Measurements from ENCODE around the gene C20orf204.

Gene C20orf204

GRCh38 chr20:64056889-64057627, 21.1 kb downstream of the C20orf204 start:
- DNase-seq (ENCODE audit: low read depth), result no peak

DNA sequence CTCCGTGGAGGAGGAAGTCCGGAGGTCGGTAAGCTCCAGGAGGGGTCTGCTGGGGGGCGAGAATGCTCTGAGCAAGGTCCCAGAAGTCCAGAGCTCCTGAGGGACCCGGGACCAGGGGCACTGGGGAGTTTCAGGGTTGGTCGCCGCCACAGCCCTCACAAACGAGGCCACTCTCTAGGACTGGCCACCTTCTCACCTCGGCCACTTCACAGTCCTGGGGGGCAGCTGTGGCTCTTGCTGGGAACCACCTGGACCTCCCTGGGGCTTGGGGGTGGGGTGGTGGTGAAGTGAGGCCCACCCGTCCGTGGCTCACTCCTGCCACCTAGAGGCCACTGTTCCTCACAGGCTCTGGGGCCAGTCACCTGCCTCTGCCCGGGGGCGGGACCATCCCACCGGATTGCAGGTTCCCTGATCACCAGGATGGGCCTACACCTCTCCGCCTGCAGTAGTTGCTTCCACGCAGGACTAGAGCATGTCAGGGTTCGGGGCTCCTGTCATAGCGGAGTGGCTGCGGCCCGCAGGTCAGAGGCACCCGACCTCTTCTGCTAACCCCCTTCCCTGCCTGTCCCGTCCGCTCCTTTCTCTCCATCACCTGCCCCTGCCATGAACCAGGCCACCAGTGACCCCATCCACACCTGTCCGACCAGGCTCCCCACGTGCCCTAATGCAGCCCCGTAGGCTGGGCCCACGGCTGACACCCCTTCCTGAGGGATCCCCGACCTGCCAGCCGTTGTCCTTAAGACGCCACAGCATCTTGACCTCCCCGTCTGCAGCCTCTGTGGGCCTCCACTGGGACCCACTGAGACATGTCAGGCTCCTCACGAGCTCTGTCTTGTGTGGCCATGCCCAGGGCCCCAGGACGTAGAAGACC, 21.9 kb downstream of the C20orf204 start:
- DNase-seq (ENCODE audit: low read depth), result no peak

GRCh38 chr20:64058536-64058935, 22.6 kb downstream of the C20orf204 start:
- DNase-seq (ENCODE audit: low read depth), result no peak

- no peak for DNase-seq (ENCODE audit: low read depth)
Observed at GRCh38 chr20:64062276-64062595, 26.3 kb downstream of the C20orf204 start.

GRCh38 chr20:64062596-64063388, 26.8 kb downstream of the C20orf204 start, which contains the start of gene TCEA2:
TSS of gene TCEA2 (plus strand) at chr20:64063198. CDS start at chr20:64063313, 115 bp downstream.
- DNase-seq (ENCODE audit: low read depth), result peak; percentile 93

DNA sequence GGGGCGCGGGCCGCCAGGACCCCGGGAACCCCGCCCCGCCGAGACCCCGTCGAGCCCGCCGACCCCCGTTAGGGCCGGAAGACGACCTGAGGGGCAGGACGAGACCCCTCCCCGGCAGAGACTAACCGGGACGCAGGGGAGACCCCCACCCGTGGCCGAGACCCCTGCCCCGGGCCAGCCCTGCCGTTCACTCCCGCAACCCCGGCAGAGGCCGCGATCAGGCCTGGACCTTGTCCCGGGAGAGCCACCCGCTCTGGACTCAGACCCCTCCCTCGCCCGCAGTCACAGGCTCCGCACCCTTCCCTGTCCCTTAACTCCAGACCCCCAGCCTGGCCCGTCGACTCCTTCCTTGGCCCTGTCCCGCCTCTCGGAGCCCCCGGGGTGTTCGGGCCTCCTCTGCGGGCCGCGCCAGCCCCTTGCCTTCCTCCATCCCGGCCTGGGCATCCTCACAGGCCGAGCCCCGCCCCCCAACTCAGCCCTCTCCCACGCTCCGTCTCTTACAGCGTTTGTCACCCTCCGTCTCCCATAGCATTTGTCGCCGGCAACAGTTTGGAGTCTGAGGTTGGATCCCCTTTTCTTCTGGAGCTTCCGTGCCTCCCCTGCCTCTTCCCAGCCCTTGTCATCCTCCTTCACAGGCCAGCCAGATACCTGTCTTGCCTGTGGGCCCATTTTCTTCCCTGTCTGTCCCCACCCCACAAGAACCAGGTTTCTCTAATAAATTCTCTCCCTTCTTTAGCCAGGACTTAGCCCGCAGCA, 27.6 kb downstream of the C20orf204 start:
- DNase-seq (ENCODE audit: low read depth), result no peak

- peak; percentile 37 for DNase-seq (ENCODE audit: low read depth)
Observed at GRCh38 chr20:64064145-64064698, 28.2 kb downstream of the C20orf204 start.

DNA sequence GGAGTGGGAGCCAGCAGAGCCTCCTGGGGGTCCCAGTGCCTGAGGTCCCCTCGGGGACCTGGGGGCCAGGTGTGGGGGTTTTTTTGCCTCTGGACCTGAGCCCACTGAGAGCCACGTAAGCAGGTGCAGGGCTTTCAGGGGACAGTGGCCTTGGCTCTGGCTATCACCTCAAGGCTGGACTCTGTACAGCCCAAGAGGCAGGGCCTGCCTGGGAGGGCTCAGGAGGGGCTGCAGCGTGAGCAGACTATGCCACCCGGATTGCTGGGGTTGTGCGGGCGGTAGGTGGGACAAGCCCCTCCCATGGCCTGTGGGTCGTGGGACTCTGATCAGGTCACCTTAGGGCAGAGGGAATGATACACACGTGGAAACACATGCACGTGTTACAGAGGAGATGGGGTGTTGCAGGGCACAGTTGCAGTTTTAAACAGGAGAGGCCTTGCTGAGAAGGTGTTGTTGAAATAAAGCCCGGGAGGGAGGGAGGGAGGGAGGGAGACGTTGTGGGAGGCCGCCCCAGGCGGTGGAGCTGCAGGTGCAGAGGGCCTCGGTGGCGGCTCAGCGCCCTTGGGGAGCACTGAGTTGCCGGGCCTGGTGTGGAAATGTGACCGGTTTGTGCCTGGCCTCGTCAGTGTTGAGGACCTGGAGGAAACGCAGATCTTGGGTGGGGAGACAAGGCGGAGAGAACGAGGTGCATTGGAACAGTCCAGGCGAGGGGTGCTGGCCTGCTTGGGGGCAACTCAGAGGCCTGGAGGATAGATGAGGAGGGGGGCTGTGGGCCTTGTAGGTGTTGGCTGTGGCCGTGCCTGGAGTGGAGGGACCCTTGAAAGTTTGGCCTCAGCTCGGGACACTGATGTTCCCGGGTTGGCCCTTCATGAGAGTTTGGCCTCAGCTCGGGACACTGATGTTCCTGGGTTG, 29.3 kb downstream of the C20orf204 start:
- DNase-seq (ENCODE audit: low read depth), result no peak

- peak; percentile 59 for DNase-seq (ENCODE audit: low read depth)
Observed at GRCh38 chr20:64065974-64066343, 30.0 kb downstream of the C20orf204 start.

- DNase-seq (ENCODE audit: low read depth), result no peak
Observed at GRCh38 chr20:64067005-64067632, 31.1 kb downstream of the C20orf204 start.

- DNase-seq (ENCODE audit: low read depth), result no peak
Observed at GRCh38 chr20:64067733-64068307, 31.8 kb downstream of the C20orf204 start.

DNA sequence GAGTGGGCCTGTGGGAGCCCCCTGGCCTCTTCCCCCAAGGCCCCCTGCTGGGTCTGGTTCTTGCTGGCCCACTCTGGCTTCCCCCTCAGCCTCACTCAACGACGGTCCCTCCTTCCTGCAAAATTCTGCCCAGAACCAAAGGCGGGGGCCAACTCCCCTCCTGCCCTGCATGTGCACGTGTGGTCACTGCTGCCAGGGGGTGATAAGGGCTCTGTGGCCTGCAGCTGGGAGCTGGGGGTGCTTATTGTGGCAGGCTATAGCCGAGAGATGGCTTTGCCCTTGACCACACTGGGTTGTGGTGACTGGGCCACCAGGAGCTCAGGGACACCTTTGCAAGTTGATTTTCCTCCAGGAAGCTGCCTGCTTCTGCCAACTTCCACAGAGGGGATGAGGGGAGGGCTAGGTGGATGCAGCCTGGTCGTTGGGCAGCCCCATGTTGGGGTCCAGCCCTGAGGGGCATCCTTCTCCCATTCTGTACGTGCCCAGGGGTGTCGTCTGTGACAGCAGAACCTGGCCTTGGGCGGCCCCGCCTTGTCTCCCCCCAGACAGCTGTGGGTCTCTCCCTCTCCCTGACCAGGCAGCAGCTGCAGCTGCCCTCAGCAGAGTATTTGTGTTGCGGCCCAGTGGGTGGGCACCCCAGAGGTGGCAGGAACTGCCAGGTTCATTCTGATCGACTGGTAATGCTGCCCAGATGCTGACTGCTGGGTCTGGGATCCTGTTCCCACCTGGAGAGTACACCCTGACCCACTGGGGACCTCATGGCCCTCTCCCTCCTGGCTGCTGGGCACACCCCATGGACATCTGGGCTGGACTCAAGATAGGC, 32.6 kb downstream of the C20orf204 start:
- no peak for DNase-seq (ENCODE audit: low read depth)

DNA sequence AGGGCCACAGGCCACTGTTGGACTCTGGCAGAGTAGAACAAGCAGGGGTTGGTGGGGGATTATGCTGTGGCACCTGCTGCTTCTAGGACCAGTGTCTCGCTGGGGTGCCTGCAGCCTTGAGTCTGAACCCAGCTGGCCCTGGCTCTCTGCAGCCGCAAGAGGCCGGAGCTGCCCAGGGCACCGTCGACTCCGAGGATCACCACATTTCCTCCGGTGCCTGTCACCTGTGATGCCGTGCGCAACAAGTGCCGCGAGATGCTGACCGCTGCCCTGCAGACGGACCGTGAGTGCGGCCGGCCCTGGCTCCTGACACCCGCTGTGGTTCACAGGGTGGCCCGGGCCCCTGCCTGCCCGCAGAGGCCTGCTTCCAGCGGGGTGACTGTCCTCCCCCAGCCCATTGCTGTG, 33.2 kb downstream of the C20orf204 start:
- DNase-seq (ENCODE audit: low read depth), result no peak

- no peak for DNase-seq (ENCODE audit: low read depth)
Observed at GRCh38 chr20:64069614-64070243, 33.7 kb downstream of the C20orf204 start.

GRCh38 chr20:64070244-64070993, 34.4 kb downstream of the C20orf204 start:
- no peak for DNase-seq (ENCODE audit: low read depth)

- DNase-seq (ENCODE audit: low read depth), result no peak
Observed at GRCh38 chr20:64071341-64072332, 35.7 kb downstream of the C20orf204 start.
